ENCODE results near the gene ZNRF3.

DNA sequence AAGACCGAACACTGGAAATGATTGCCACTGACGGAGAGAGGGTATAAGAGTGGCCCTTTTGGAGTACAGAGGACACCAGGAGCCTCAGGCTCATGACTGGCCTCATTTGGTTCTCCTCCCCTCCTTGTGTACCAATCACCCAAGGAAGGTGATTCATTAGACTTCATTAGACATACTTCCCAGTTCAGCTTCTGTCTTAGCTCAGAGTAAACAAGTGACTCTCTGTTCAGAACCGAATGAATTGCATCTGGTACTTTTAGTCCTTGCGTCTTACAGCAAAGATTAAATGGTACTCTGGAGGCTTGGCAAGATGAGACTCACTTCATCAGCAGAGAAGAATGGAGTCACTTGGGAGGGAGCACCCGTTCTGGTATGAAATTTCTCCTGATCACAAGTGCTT is 75.2 kb downstream of the ZNRF3 start:
- TF ChIP-seq, protein P1, sequence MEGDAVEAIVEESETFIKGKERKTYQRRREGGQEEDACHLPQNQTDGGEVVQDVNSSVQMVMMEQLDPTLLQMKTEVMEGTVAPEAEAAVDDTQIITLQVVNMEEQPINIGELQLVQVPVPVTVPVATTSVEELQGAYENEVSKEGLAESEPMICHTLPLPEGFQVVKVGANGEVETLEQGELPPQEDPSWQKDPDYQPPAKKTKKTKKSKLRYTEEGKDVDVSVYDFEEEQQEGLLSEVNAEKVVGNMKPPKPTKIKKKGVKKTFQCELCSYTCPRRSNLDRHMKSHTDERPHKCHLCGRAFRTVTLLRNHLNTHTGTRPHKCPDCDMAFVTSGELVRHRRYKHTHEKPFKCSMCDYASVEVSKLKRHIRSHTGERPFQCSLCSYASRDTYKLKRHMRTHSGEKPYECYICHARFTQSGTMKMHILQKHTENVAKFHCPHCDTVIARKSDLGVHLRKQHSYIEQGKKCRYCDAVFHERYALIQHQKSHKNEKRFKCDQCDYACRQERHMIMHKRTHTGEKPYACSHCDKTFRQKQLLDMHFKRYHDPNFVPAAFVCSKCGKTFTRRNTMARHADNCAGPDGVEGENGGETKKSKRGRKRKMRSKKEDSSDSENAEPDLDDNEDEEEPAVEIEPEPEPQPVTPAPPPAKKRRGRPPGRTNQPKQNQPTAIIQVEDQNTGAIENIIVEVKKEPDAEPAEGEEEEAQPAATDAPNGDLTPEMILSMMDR (IDR thresholded peaks at IDR 0.05; ENCODE audit: poor library complexity, severe bottlenecking) = no peak
- no peak for TF ChIP-seq EP300 (conservative IDR thresholded peaks at IDR 0.05; ENCODE audit: poor library complexity, severe bottlenecking)
- TF ChIP-seq POLR2AphosphoS5 (IDR thresholded peaks at IDR 0.05) = no peak
- no peak for TF ChIP-seq RAD21 (conservative IDR thresholded peaks at IDR 0.05)
- TF ChIP-seq, protein P2, sequence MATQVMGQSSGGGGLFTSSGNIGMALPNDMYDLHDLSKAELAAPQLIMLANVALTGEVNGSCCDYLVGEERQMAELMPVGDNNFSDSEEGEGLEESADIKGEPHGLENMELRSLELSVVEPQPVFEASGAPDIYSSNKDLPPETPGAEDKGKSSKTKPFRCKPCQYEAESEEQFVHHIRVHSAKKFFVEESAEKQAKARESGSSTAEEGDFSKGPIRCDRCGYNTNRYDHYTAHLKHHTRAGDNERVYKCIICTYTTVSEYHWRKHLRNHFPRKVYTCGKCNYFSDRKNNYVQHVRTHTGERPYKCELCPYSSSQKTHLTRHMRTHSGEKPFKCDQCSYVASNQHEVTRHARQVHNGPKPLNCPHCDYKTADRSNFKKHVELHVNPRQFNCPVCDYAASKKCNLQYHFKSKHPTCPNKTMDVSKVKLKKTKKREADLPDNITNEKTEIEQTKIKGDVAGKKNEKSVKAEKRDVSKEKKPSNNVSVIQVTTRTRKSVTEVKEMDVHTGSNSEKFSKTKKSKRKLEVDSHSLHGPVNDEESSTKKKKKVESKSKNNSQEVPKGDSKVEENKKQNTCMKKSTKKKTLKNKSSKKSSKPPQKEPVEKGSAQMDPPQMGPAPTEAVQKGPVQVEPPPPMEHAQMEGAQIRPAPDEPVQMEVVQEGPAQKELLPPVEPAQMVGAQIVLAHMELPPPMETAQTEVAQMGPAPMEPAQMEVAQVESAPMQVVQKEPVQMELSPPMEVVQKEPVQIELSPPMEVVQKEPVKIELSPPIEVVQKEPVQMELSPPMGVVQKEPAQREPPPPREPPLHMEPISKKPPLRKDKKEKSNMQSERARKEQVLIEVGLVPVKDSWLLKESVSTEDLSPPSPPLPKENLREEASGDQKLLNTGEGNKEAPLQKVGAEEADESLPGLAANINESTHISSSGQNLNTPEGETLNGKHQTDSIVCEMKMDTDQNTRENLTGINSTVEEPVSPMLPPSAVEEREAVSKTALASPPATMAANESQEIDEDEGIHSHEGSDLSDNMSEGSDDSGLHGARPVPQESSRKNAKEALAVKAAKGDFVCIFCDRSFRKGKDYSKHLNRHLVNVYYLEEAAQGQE (IDR thresholded peaks at IDR 0.05; ENCODE audit: borderline replicate concordance) = no peak
